Erythroblast (primary cell): ENCODE data around the gene CHRNA4.

Source experiments
- GATA1 ChIP-seq: IDR thresholded peaks from 2 replicates; pipeline ENCODE4 v1.6.1; 2011; ENCODE audit warnings: low read depth, mild to moderate bottlenecking, control low read depth, low read length, moderate library complexity
- POLR2A ChIP-seq: IDR thresholded peaks from 2 replicates; pipeline ENCODE4 v1.6.1; 2011; ENCODE audit warnings: mild to moderate bottlenecking, low read length

GRCh38 chr20:63349516-63349895, 11.6 kb downstream of the CHRNA4 start:
- TF ChIP-seq POLR2A: no peak
- TF ChIP-seq GATA1: no peak
